HEK293T (cell line): ENCODE results near the gene CDSN.
"Not testable (repeated sequence)": the region's sequence is repeated elsewhere in the genome, so short reads cannot be mapped to it uniquely, and the experiment has no call there.

Experiments
- CTCF ChIA-PET: fragments of 350-600 bp; formaldehyde crosslinking; extraction: SDS; loops from one replicate; lab custom pipeline; 2021; ENCODE audit warnings: antibody characterized with exemption, inconsistent platforms; lab: Yijun Ruan, JAX
- POLR2A ChIA-PET: fragments of 350-600 bp; formaldehyde crosslinking; extraction: SDS; loops from one replicate; lab custom pipeline; 2020; ENCODE audit warnings: antibody characterized with exemption, inconsistent platforms; lab: Yijun Ruan, JAX
- DNase-seq: peaks from one replicate; pipeline ENCODE4 v3.0.0; 2012; ENCODE audit warnings: mixed read lengths; ENCODE audit errors: extremely low spot score
- ARNT ChIP-seq: fragments of 450-650 bp; IDR thresholded peaks from 2 replicates; pipeline ENCODE4 v1.6.1; 2017; ENCODE audit warnings: mild to moderate bottlenecking
- BHLHE40 ChIP-seq: fragments of 450-650 bp; IDR thresholded peaks from 2 replicates; pipeline ENCODE4 v1.6.1; 2016; ENCODE audit warnings: mild to moderate bottlenecking, moderate library complexity, borderline replicate concordance
- CTBP1 ChIP-seq: fragments of 450-650 bp; IDR thresholded peaks from 2 replicates; pipeline ENCODE4 v1.6.1; 2016; ENCODE audit warnings: borderline replicate concordance
- ELF4 ChIP-seq: fragments of 450-650 bp; IDR thresholded peaks from 2 replicates; pipeline ENCODE4 v1.6.1; 2017; ENCODE audit warnings: antibody characterized with exemption
- FOXA1 ChIP-seq: fragments of 450-650 bp; IDR thresholded peaks from 2 replicates; pipeline ENCODE4 v1.6.1; 2016; ENCODE audit warnings: mild to moderate bottlenecking
- FOXK2 ChIP-seq: fragments of 450-650 bp; IDR thresholded peaks from 2 replicates; pipeline ENCODE4 v1.6.1; 2016; ENCODE audit warnings: mild to moderate bottlenecking
- FOXM1 ChIP-seq: fragments of 450-650 bp; IDR thresholded peaks from 2 replicates; pipeline ENCODE4 v1.6.1; 2017; ENCODE audit warnings: mild to moderate bottlenecking, borderline replicate concordance
- HDGF ChIP-seq: fragments of 450-650 bp; IDR thresholded peaks from 2 replicates; pipeline ENCODE4 v1.6.1; 2017; ENCODE audit warnings: antibody characterized with exemption, borderline replicate concordance
- L3MBTL2 ChIP-seq: fragments of 450-650 bp; conservative IDR thresholded peaks from 2 replicates; pipeline ENCODE4 v1.6.1; 2016; ENCODE audit warnings: mild to moderate bottlenecking
- LEF1 ChIP-seq: fragments of 450-650 bp; IDR thresholded peaks from 2 replicates; pipeline ENCODE4 v1.6.1; 2017; ENCODE audit warnings: mild to moderate bottlenecking, borderline replicate concordance
- NFRKB ChIP-seq: fragments of 450-650 bp; IDR thresholded peaks from 2 replicates; pipeline ENCODE4 v1.6.1; 2016; ENCODE audit warnings: mild to moderate bottlenecking, moderate library complexity
- PKNOX1 ChIP-seq: fragments of 450-650 bp; IDR thresholded peaks from 2 replicates; pipeline ENCODE4 v1.6.1; 2016
- SP1 ChIP-seq: fragments of 450-650 bp; IDR thresholded peaks from 2 replicates; pipeline ENCODE4 v1.6.1; 2017
- SUZ12 ChIP-seq: fragments of 450-650 bp; IDR thresholded peaks from 2 replicates; pipeline ENCODE4 v1.6.1; 2016; ENCODE audit warnings: mild to moderate bottlenecking
- TARDBP ChIP-seq: fragments of 450-650 bp; IDR thresholded peaks from 2 replicates; pipeline ENCODE4 v1.6.1; 2016
- ZNF384 ChIP-seq: fragments of 450-650 bp; IDR thresholded peaks from 2 replicates; pipeline ENCODE4 v1.6.1; 2016

The CDSN gene

GRCh38 chr6:31120151-31120915, at the start of gene CDSN:
Gene CDSN, minus strand, starts transcription at chr6:31120446. Its CDS starts 27 bp downstream, at chr6:31120419.
- no peak for TF ChIP-seq FOXA1
- TF ChIP-seq TARDBP, result no peak
- no peak for TF ChIP-seq PKNOX1
- no peak for TF ChIP-seq SP1
- TF ChIP-seq SUZ12, result no peak
- TF ChIP-seq LEF1, result no peak
- no peak for TF ChIP-seq FOXM1
- TF ChIP-seq NFRKB, result no peak
- TF ChIP-seq L3MBTL2, result no peak
- TF ChIP-seq ARNT, result no peak
- TF ChIP-seq BHLHE40, result no peak
- no peak for TF ChIP-seq ZNF384
- no peak for TF ChIP-seq CTBP1
- no peak for TF ChIP-seq ELF4
- TF ChIP-seq HDGF, result no peak
- TF ChIP-seq FOXK2, result no peak
- no peak for DNase-seq
- CTCF ChIA-PET, result no interaction called here
- POLR2A ChIA-PET, result no interaction called here

- no peak for DNase-seq
- POLR2A ChIA-PET, result interaction anchor here (1.9 kb wide), 1 partner anchor 11 kb away, joined by 13 read pairs; the partner anchor contains the start of gene TCF19
- CTCF ChIA-PET, result no interaction called here
- no peak for TF ChIP-seq PKNOX1
- TF ChIP-seq ARNT, result no peak
- TF ChIP-seq FOXK2, result no peak
- no peak for TF ChIP-seq ELF4
- TF ChIP-seq CTBP1, result no peak
- TF ChIP-seq FOXM1, result no peak
- TF ChIP-seq SP1, result no peak
- TF ChIP-seq SUZ12, result no peak
- no peak for TF ChIP-seq TARDBP
- TF ChIP-seq NFRKB, result no peak
- TF ChIP-seq L3MBTL2, result no peak
- TF ChIP-seq LEF1, result no peak
- TF ChIP-seq HDGF, result no peak
- TF ChIP-seq BHLHE40, result no peak
These were observed 49.0 kb upstream of the CDSN start for GRCh38 chr6:31169123-31169857.

DNA sequence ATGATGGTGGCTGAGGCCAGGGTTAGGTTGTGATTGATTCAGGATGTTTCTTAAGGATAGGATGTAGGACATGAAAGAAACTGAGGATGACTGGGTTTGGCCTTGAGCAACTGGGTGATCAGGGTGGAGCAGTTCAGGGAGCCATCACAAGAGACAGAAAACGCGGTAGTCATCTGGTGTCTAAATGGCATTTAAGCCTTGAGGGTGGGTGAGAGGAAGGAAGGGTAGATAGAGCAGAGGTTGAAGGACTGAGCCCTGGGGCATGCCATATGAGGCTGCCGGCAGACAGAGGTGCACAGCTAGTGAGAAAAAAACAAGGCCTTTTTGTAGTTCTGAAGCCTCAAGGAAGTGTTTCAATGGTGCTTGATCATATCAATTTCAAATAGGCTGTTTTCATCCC, 48.4 kb upstream of the CDSN start:
- CTCF ChIA-PET, result no interaction called here
- TF ChIP-seq PKNOX1, result no peak
- TF ChIP-seq SP1, result no peak
- no peak for TF ChIP-seq HDGF
- TF ChIP-seq L3MBTL2, result no peak
- no peak for TF ChIP-seq FOXK2
- TF ChIP-seq ELF4, result no peak
- no peak for TF ChIP-seq NFRKB
- no peak for TF ChIP-seq BHLHE40
- no peak for TF ChIP-seq SUZ12
- no peak for TF ChIP-seq LEF1
- no peak for TF ChIP-seq ARNT
- no peak for TF ChIP-seq ZNF384
- DNase-seq, result no peak
- POLR2A ChIA-PET, result interaction anchor here (1.9 kb wide), 1 partner anchor 10 kb away, joined by 13 read pairs; the partner anchor contains the start of gene TCF19

DNA sequence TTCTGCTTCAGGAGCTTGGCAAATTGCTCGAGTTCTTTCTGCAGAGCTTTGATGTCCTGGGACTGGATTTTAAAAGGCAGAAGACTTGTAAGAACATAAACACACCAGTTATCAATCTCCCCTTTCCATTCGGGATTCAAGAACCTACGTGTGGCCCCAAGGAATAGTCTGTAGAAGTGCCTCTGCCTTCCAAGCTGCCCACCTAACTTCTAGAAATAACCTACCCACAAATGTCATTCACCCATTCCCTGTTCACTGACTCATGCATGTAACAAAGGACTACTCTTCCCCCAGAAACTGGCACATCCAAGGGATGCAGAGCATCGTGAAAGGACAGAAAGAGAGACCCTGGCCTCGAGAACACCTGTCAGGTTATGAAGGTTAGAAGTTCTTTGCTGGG, 45.7 kb upstream of the CDSN start:
- CTCF ChIA-PET, result no interaction called here
- POLR2A ChIA-PET, result interaction anchor here (1.1 kb wide), 1 partner anchor 10 kb away, joined by 6 read pairs; no protein-coding TSS in a partner anchor
- no peak for DNase-seq
- TF ChIP-seq ZNF384 (no peak), ARNT (no peak), ELF4 (no peak), HDGF (no peak), CTBP1 (no peak)

- DNase-seq, CTCF ChIA-PET: not testable (repeated sequence)
- POLR2A ChIA-PET, result interaction anchor here (1.1 kb wide), 2 partner anchors 9 to 12 kb away, joined by 6 read pairs; no protein-coding TSS in a partner anchor
These were observed 45.0 kb upstream of the CDSN start for GRCh38 chr6:31165064-31165832.

DNA sequence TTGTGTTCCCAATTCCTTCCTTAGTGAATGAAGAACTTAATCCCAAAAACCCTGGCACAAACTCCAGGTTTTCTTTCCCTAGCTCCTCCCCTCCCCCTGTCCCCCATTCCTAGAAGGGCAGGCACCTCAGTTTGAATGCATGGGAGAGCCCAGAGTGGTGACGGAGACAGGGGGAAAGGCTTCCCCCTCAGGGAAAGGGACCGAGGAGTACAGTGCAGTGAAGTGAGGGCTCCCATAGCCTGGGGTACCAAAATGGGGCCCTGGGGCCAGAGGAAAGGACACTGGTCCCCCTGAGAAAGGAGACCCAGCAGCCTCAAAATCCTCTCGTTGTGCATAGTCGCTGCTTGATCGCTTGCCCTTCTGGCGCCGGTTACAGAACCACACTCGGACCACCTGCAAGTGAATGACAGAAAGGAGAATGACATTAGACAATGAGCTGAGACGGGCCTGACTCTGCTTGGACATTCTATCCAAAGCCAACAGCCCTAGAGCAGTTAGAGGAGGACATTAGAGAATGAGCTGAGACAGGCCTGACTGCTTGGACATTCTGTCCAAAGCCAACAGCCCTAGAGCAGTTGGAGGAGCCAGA, 44.3 kb upstream of the CDSN start:
- POLR2A ChIA-PET, result interaction anchor here (1.1 kb wide), 2 partner anchors 9 to 12 kb away, joined by 6 read pairs; no protein-coding TSS in a partner anchor
- DNase-seq, CTCF ChIA-PET: not testable (repeated sequence)
